SK-N-SH treated with all-trans-retinoic acid at 6 μM for 48 hours (cell line): ENCODE measurements around the gene THSD7A.

Experiments used
- ARNTL ChIP-seq: fragments of 450-650 bp; formaldehyde crosslinking; IDR thresholded peaks from 2 replicates; pipeline ENCODE4 v1.5.0; 2020; ENCODE audit warnings: low read depth, mild to moderate bottlenecking, moderate library complexity, borderline replicate concordance
- BACH2 ChIP-seq: fragments of 250-450 bp; sonication (Bioruptor Pico); IDR thresholded peaks from 2 replicates; pipeline ENCODE4 v1.9.0; 2021; ENCODE audit warnings: mild to moderate bottlenecking, borderline replicate concordance
- CSRNP3 ChIP-seq: fragments of 250-450 bp; sonication (Bioruptor Pico); IDR thresholded peaks from 2 replicates; pipeline ENCODE4 v1.5.1; 2021; ENCODE audit warnings: mild to moderate bottlenecking, moderate library complexity
- PATZ1 ChIP-seq: fragments of 250-450 bp; sonication (Bioruptor Pico); IDR thresholded peaks from 2 replicates; pipeline ENCODE4 v1.8.0; 2020; ENCODE audit warnings: mild to moderate bottlenecking, moderate library complexity, borderline replicate concordance
- POU6F1 ChIP-seq: fragments of 250-450 bp; sonication (Bioruptor Pico); IDR thresholded peaks from 2 replicates; pipeline ENCODE4 v1.8.0; 2021; ENCODE audit warnings: low read depth, mild to moderate bottlenecking, moderate library complexity, borderline replicate concordance
- RARB ChIP-seq: fragments of 250-450 bp; sonication (Bioruptor Pico); IDR thresholded peaks from 2 replicates; pipeline ENCODE4 v1.8.0; 2021; ENCODE audit warnings: mild to moderate bottlenecking, moderate library complexity
- SNAI2 ChIP-seq: fragments of 250-450 bp; sonication (Bioruptor Pico); IDR thresholded peaks from 2 replicates; pipeline ENCODE4 v1.5.0; 2020; ENCODE audit warnings: mild to moderate bottlenecking, moderate library complexity
- TCF4 ChIP-seq: fragments of 250-450 bp; sonication (Bioruptor Pico); IDR thresholded peaks from 2 replicates; pipeline ENCODE4 v1.8.0; 2021; ENCODE audit warnings: mild to moderate bottlenecking, moderate library complexity, borderline replicate concordance
- TOX ChIP-seq: fragments of 250-450 bp; sonication (Bioruptor Pico); IDR thresholded peaks from 2 replicates; pipeline ENCODE4 v1.8.0; 2021; ENCODE audit warnings: mild to moderate bottlenecking, moderate library complexity, borderline replicate concordance
- TSHZ2 ChIP-seq: fragments of 250-450 bp; sonication (Bioruptor Pico); IDR thresholded peaks from 2 replicates; pipeline ENCODE4 v1.5.0; 2020; ENCODE audit warnings: mild to moderate bottlenecking, moderate library complexity
- ZC3H10 ChIP-seq: fragments of 250-450 bp; sonication (Bioruptor Pico); IDR thresholded peaks from 2 replicates; pipeline ENCODE4 v1.5.1; 2021; ENCODE audit warnings: mild to moderate bottlenecking, moderate library complexity
- ZFP3 ChIP-seq: fragments of 250-450 bp; sonication (Bioruptor Pico); IDR thresholded peaks from 2 replicates; pipeline ENCODE4 v1.5.0; 2020; ENCODE audit warnings: mild to moderate bottlenecking, moderate library complexity
- ZNF565 ChIP-seq: fragments of 450-650 bp; formaldehyde crosslinking; conservative IDR thresholded peaks from 2 replicates; pipeline ENCODE4 v1.5.0; 2020; ENCODE audit warnings: low read depth, mild to moderate bottlenecking, moderate library complexity
- ZNF8 ChIP-seq: fragments of 450-650 bp; formaldehyde crosslinking; IDR thresholded peaks from 2 replicates; pipeline ENCODE4 v1.5.0; 2020; ENCODE audit warnings: mild to moderate bottlenecking, moderate library complexity

- TF ChIP-seq ZC3H10 = no peak
- TF ChIP-seq TSHZ2 = no peak
- no peak for TF ChIP-seq ARNTL (CRISPR knock-in tag)
- no peak for TF ChIP-seq CSRNP3
- TF ChIP-seq ZNF565 (CRISPR knock-in tag) = no peak
- TF ChIP-seq PATZ1 (CRISPR knock-in tag) = 0 out of 2 replicates have a peak, but pooled peaks have one; percentile 32
- TF ChIP-seq RARB = no peak
- no peak for TF ChIP-seq POU6F1 (CRISPR knock-in tag)
- no peak for TF ChIP-seq SNAI2 (CRISPR knock-in tag)
- TF ChIP-seq TCF4 (CRISPR knock-in tag) = no peak
- 0 out of 2 replicates have a peak, but pooled peaks have one; percentile 39 for TF ChIP-seq ZFP3
- no peak for TF ChIP-seq BACH2 (CRISPR knock-in tag)
- no peak for TF ChIP-seq TOX (CRISPR knock-in tag)
- no peak for TF ChIP-seq ZNF8 (CRISPR knock-in tag)
These were observed 122.8 kb downstream of the THSD7A start for GRCh38 chr7:11709196-11709595.
